Activated B cell treated with CpG ODN at 0.5 μM for 24 hours (primary cell): ENCODE measurements around the gene NPNT. TPM values are rescaled to one million over a fixed set of nuclear protein-coding genes. Genes with fewer than 3 reads are reported as not detected.

Experiments used
- ATAC-seq: fragments of 200-7000 bp; cut with Tn5 transposase; one replicate; pipeline ENCODE4 v1.10.0; 2021; ENCODE audit warnings: low read depth, mild to moderate bottlenecking, moderate library complexity
- CTCF ChIA-PET: fragments of 350-600 bp; sonication (Branson Sonifier 250); formaldehyde crosslinking; loops from one replicate; lab custom pipeline; 2021; ENCODE audit warnings: antibody characterized with exemption; lab: Charles Lee
- POLR2A ChIA-PET: fragments of 350-600 bp; sonication (Branson Sonifier 250); formaldehyde crosslinking; loops from one replicate; lab custom pipeline; 2021; ENCODE audit warnings: antibody characterized with exemption; lab: Charles Lee
- DNase-seq: peaks from one replicate; pipeline ENCODE4 v3.0.0; 2022
- H3K27ac Mint-ChIP-seq: one replicate; pipeline ENCODE4 v1.8.0; 2020; ENCODE audit warnings: mixed read lengths
- H3K27me3 Mint-ChIP-seq: one replicate; pipeline ENCODE4 v1.8.0; 2021; ENCODE audit warnings: mixed read lengths
- H3K36me3 Mint-ChIP-seq: one replicate; pipeline ENCODE4 v1.8.0; 2021; ENCODE audit warnings: low read depth, mixed read lengths
- H3K4me1 Mint-ChIP-seq: one replicate; pipeline ENCODE4 v1.8.0; 2021; ENCODE audit warnings: mixed read lengths
- H3K4me3 Mint-ChIP-seq: one replicate; pipeline ENCODE4 v1.8.0; 2020; ENCODE audit warnings: mild to moderate bottlenecking, mixed read lengths
- H3K9me3 Mint-ChIP-seq: one replicate; pipeline ENCODE4 v1.8.0; 2020; ENCODE audit warnings: mixed read lengths
- CTCF ChIP-seq: fragments of 200-600 bp; IDR thresholded peaks from one replicate; pipeline ENCODE4 v1.8.0; 2022; ENCODE audit warnings: antibody characterized with exemption, mild to moderate bottlenecking
- intact Hi-C: fragments of 100-400 bp; cut with micrococcal nuclease; formaldehyde crosslinking; loops from one replicate; pipeline ENCODE4 v1.15.1; 2024
- total RNA-seq: library from RNA; stranded (reverse); gene quantifications from 2 replicates; pipeline ENCODE4 v1.2.3, GENCODE V29; 2022

The NPNT gene
- total RNA-seq, 1 donor from 2014 or later, result not detected

GRCh38 chr4:105858466-105859040 is 36.7 kb upstream of the NPNT start:
- no peak for DNase-seq
- no peaks in the 10 kb centered on the region for H3K27me3 Mint-ChIP-seq
- intact Hi-C loops, result no loop called here
- POLR2A ChIA-PET, result no interaction called here
- TF ChIP-seq CTCF, result no peak
- ATAC-seq, result no peak
- no peaks in the 10 kb centered on the region for H3K4me1 Mint-ChIP-seq
- H3K27ac Mint-ChIP-seq, result no peak overlapping the region
- peaks cover 27% of the 10 kb centered on the region for H3K9me3 Mint-ChIP-seq
- H3K4me3 Mint-ChIP-seq, result no peak overlapping the region
- CTCF ChIA-PET, result no interaction called here
- H3K36me3 Mint-ChIP-seq, result peaks cover 14% of the 10 kb centered on the region

- no peak for DNase-seq
- TF ChIP-seq CTCF, result no peak
- peaks cover 14% of the 10 kb centered on the region for H3K36me3 Mint-ChIP-seq
- no peaks in the 10 kb centered on the region for H3K4me1 Mint-ChIP-seq
- no peaks in the 10 kb centered on the region for H3K27me3 Mint-ChIP-seq
- no peak overlapping the region for H3K27ac Mint-ChIP-seq
- H3K4me3 Mint-ChIP-seq, result no peak overlapping the region
- ATAC-seq, result no peak
- intact Hi-C loops, result no loop called here
- ChIA-PET CTCF (no interaction called here), POLR2A (no interaction called here)
- H3K9me3 Mint-ChIP-seq, result peaks cover 27% of the 10 kb centered on the region
These were observed 36.0 kb upstream of the NPNT start for GRCh38 chr4:105859233-105859632.

GRCh38 chr4:105870963-105871362 is 24.3 kb upstream of the NPNT start:
- ChIA-PET CTCF (no interaction called here), POLR2A (no interaction called here)
- no peak overlapping the region for H3K27ac Mint-ChIP-seq
- DNase-seq (no peak), ATAC-seq (no peak)
- no peak for TF ChIP-seq CTCF
- H3K9me3 Mint-ChIP-seq, result no peaks in the 10 kb centered on the region
- no peak overlapping the region for H3K4me3 Mint-ChIP-seq
- intact Hi-C loops, result no loop called here
- peaks cover 4% of the 10 kb centered on the region for H3K4me1 Mint-ChIP-seq
- H3K36me3 Mint-ChIP-seq, result no peaks in the 10 kb centered on the region
- no peaks in the 10 kb centered on the region for H3K27me3 Mint-ChIP-seq

- no peak for DNase-seq
These were observed 23.3 kb upstream of the NPNT start for GRCh38 chr4:105871997-105872396.

GRCh38 chr4:105875233-105875632 is 20.0 kb upstream of the NPNT start:
- no peak for DNase-seq
- POLR2A ChIA-PET, result no interaction called here
- Mint-ChIP-seq H3K36me3 (no peaks in the 10 kb centered on the region), H3K9me3 (no peaks in the 10 kb centered on the region), H3K27me3 (no peaks in the 10 kb centered on the region), H3K27ac (no peak overlapping the region), H3K4me1 (peaks cover 4% of the 10 kb centered on the region), H3K4me3 (no peak overlapping the region)
- ATAC-seq, result no peak
- TF ChIP-seq CTCF, result no peak
- intact Hi-C loops, result no loop called here
- CTCF ChIA-PET, result no interaction called here

More at GRCh38 chr4:105871997-105872396, 23.3 kb upstream of the NPNT start:
- intact Hi-C loops, result no loop called here
- H3K36me3 Mint-ChIP-seq, result no peaks in the 10 kb centered on the region
- H3K4me1 Mint-ChIP-seq, result peaks cover 4% of the 10 kb centered on the region
- H3K4me3 Mint-ChIP-seq, result no peak overlapping the region
- no peaks in the 10 kb centered on the region for H3K9me3 Mint-ChIP-seq
- ChIA-PET CTCF (no interaction called here), POLR2A (no interaction called here)
- no peak overlapping the region for H3K27ac Mint-ChIP-seq
- H3K27me3 Mint-ChIP-seq, result no peaks in the 10 kb centered on the region
- TF ChIP-seq CTCF, result no peak
- no peak for ATAC-seq
